ENCODE measurements around the gene CXCR1. TPM values are rescaled to one million over a fixed set of nuclear protein-coding genes. Genes with fewer than 3 reads are reported as not detected.

CXCR1 gene
- total RNA-seq, 1 donor from 2014 or later: not detected

- H3K9me3 Mint-ChIP-seq (ENCODE audit: unreplicated experiment): peaks cover 7% of the 10 kb centered on the region
These were observed 5.1 kb downstream of the CXCR1 start for GRCh38 chr2:218161644-218162043.

GRCh38 chr2:218155953-218156479 lies 10.7 kb downstream of the CXCR1 start:
- Histone ChIP-seq H2AFZ (ENCODE audit: low read depth, low read length) (no peak overlapping the region), H3K27me3 (ENCODE audit: insufficient read depth, low read length) (peaks cover 17% of the 10 kb centered on the region), H4K20me1 (ENCODE audit: insufficient read depth, low read length) (no peaks in the 10 kb centered on the region), H3K9me3 (ENCODE audit: insufficient read depth, low read depth, low read length) (no peaks in the 10 kb centered on the region), H3K4me1 (ENCODE audit: insufficient read depth, low read length) (no peaks in the 10 kb centered on the region), H3K36me3 (ENCODE audit: insufficient read depth, low read length) (no peaks in the 10 kb centered on the region), H3K4me2 (ENCODE audit: low read length) (no peak overlapping the region), H3K79me2 (ENCODE audit: insufficient read depth, low read length) (no peaks in the 10 kb centered on the region), H3K4me3 (ENCODE audit: insufficient read depth, low read depth, low read length) (no peak overlapping the region), H3K9ac (ENCODE audit: low read length) (no peak overlapping the region), H3K27ac (ENCODE audit: low read depth, low read length) (no peak overlapping the region)
- peaks cover 32% of the 10 kb centered on the region for H3K27me3 Mint-ChIP-seq (ENCODE audit: low read depth, unreplicated experiment)
- H3K36me3 Mint-ChIP-seq (ENCODE audit: low read depth, unreplicated experiment): peaks cover 1% of the 10 kb centered on the region
- DNase-seq (ENCODE audit: low read depth) (no peak), FAIRE-seq (no peak)
- no peaks in the 10 kb centered on the region for H3K4me1 Mint-ChIP-seq (ENCODE audit: low read depth, unreplicated experiment)
- no peak for TF ChIP-seq CTCF (IDR thresholded peaks at IDR 0.05; ENCODE audit: insufficient read depth, low read depth, low read length)
- TF ChIP-seq EZH2 (IDR thresholded peaks at IDR 0.05; ENCODE audit: insufficient read depth, low read length): no peak
- no peak overlapping the region for H3K27ac Mint-ChIP-seq (ENCODE audit: unreplicated experiment)
- no peaks in the 10 kb centered on the region for H3K9me3 Mint-ChIP-seq (ENCODE audit: unreplicated experiment)
- no peak overlapping the region for H3K4me3 Mint-ChIP-seq (ENCODE audit: unreplicated experiment)

More at GRCh38 chr2:218161644-218162043, 5.1 kb downstream of the CXCR1 start:
- Histone ChIP-seq H3K4me1 (ENCODE audit: insufficient read depth, low read length) (no peaks in the 10 kb centered on the region), H3K27ac (ENCODE audit: low read depth, low read length) (no peak overlapping the region), H3K36me3 (ENCODE audit: insufficient read depth, low read length) (no peaks in the 10 kb centered on the region), H2AFZ (ENCODE audit: low read depth, low read length) (no peak overlapping the region), H3K79me2 (ENCODE audit: insufficient read depth, low read length) (no peaks in the 10 kb centered on the region), H4K20me1 (ENCODE audit: insufficient read depth, low read length) (no peaks in the 10 kb centered on the region), H3K9me3 (ENCODE audit: insufficient read depth, low read depth, low read length) (no peaks in the 10 kb centered on the region), H3K9ac (ENCODE audit: low read length) (no peak overlapping the region), H3K4me2 (ENCODE audit: low read length) (no peak overlapping the region), H3K4me3 (ENCODE audit: insufficient read depth, low read depth, low read length) (no peak overlapping the region), H3K27me3 (ENCODE audit: insufficient read depth, low read length) (peaks cover 22% of the 10 kb centered on the region)
- FAIRE-seq (no peak), DNase-seq (ENCODE audit: low read depth) (no peak)
- Mint-ChIP-seq H3K36me3 (ENCODE audit: low read depth, unreplicated experiment) (peaks cover 3% of the 10 kb centered on the region), H3K27me3 (ENCODE audit: low read depth, unreplicated experiment) (peaks cover 55% of the 10 kb centered on the region), H3K27ac (ENCODE audit: unreplicated experiment) (no peak overlapping the region), H3K4me3 (ENCODE audit: unreplicated experiment) (no peak overlapping the region), H3K4me1 (ENCODE audit: low read depth, unreplicated experiment) (peaks cover 2% of the 10 kb centered on the region)
- TF ChIP-seq EZH2 (IDR thresholded peaks at IDR 0.05; ENCODE audit: insufficient read depth, low read length) (no peak), CTCF (IDR thresholded peaks at IDR 0.05; ENCODE audit: insufficient read depth, low read depth, low read length) (no peak)

GRCh38 chr2:218152777-218153176 lies 14.0 kb downstream of the CXCR1 start:
- no peak for FAIRE-seq
- peaks cover 47% of the 10 kb centered on the region for H3K27me3 Mint-ChIP-seq (ENCODE audit: low read depth, unreplicated experiment)

More at GRCh38 chr2:218152777-218153176, 14.0 kb downstream of the CXCR1 start:
- H3K27ac Mint-ChIP-seq (ENCODE audit: unreplicated experiment): no peak overlapping the region
- H3K4me1 ChIP-seq (ENCODE audit: insufficient read depth, low read length): no peaks in the 10 kb centered on the region
- H3K79me2 ChIP-seq (ENCODE audit: insufficient read depth, low read length): no peaks in the 10 kb centered on the region
- H3K36me3 ChIP-seq (ENCODE audit: insufficient read depth, low read length): no peaks in the 10 kb centered on the region
- H3K4me1 Mint-ChIP-seq (ENCODE audit: low read depth, unreplicated experiment): peaks cover 5% of the 10 kb centered on the region
- H3K27ac ChIP-seq (ENCODE audit: low read depth, low read length): no peak overlapping the region
- H3K27me3 ChIP-seq (ENCODE audit: insufficient read depth, low read length): peaks cover 28% of the 10 kb centered on the region
- peaks cover 1% of the 10 kb centered on the region for H3K36me3 Mint-ChIP-seq (ENCODE audit: low read depth, unreplicated experiment)
- no peak overlapping the region for H3K4me2 ChIP-seq (ENCODE audit: low read length)
- H3K9me3 ChIP-seq (ENCODE audit: insufficient read depth, low read depth, low read length): no peaks in the 10 kb centered on the region
- H3K9ac ChIP-seq (ENCODE audit: low read length): no peak overlapping the region
- no peaks in the 10 kb centered on the region for H4K20me1 ChIP-seq (ENCODE audit: insufficient read depth, low read length)
- no peak overlapping the region for H3K4me3 ChIP-seq (ENCODE audit: insufficient read depth, low read depth, low read length)
- H3K9me3 Mint-ChIP-seq (ENCODE audit: unreplicated experiment): peaks cover 4% of the 10 kb centered on the region
- no peak for DNase-seq (ENCODE audit: low read depth)
- no peak for TF ChIP-seq EZH2 (IDR thresholded peaks at IDR 0.05; ENCODE audit: insufficient read depth, low read length)
- TF ChIP-seq CTCF (IDR thresholded peaks at IDR 0.05; ENCODE audit: insufficient read depth, low read depth, low read length): no peak
- no peak overlapping the region for H2AFZ ChIP-seq (ENCODE audit: low read depth, low read length)
- H3K4me3 Mint-ChIP-seq (ENCODE audit: unreplicated experiment): no peak overlapping the region

All from astrocyte (in vitro differentiated cells and primary cell).